Activated CD4-positive, alpha-beta T cell treated with anti-CD3 and anti-CD28 coated beads, Interleukin-10, Interleukin-2, amounts not matched to agents 100 ng/mL and 50 ng/mL, durations not matched to agents 16 hours and 8 hours (primary cell): ENCODE data around the gene VCL.
"Not testable (repeated sequence)": the region's sequence is repeated elsewhere in the genome, so short reads cannot be mapped to it uniquely, and the experiment has no call there.

ENCODE experiments used
- DNase-seq: peaks from one replicate; pipeline ENCODE4 v3.0.0-alpha.2; 2020

The VCL gene

GRCh38 chr10:74113546-74113945, 115.6 kb downstream of the VCL start:
- no peak for DNase-seq

GRCh38 chr10:74114041-74114448, 116.1 kb downstream of the VCL start:
- DNase-seq: no peak

GRCh38 chr10:74117738-74118137, 119.8 kb downstream of the VCL start:
- no peak for DNase-seq

- no peak for DNase-seq
Observed at GRCh38 chr10:74118804-74119203, 120.9 kb downstream of the VCL start.

- DNase-seq: no peak
Observed at GRCh38 chr10:74120911-74121310, 123.0 kb downstream of the VCL start.

- DNase-seq: no peak
Observed at GRCh38 chr10:74121368-74121767, 123.5 kb downstream of the VCL start.

- DNase-seq: no peak
Observed at GRCh38 chr10:74122060-74122459, 124.1 kb downstream of the VCL start.

GRCh38 chr10:74123081-74123480, 125.2 kb downstream of the VCL start:
- no peak for DNase-seq

- DNase-seq: no peak
Observed at GRCh38 chr10:74133923-74134820, 136.3 kb downstream of the VCL start.

GRCh38 chr10:74135452-74135851, 137.5 kb downstream of the VCL start:
- no peak for DNase-seq

GRCh38 chr10:74137992-74138391, 140.1 kb downstream of the VCL start:
- DNase-seq: no peak

GRCh38 chr10:74138596-74138995, 140.7 kb downstream of the VCL start:
- DNase-seq: not testable (repeated sequence)

GRCh38 chr10:74139981-74140380, 142.1 kb downstream of the VCL start:
- no peak for DNase-seq

- DNase-seq: no peak
Observed at GRCh38 chr10:74140553-74140952, 142.6 kb downstream of the VCL start.

- no peak for DNase-seq
Observed at GRCh38 chr10:74145133-74145532, 147.2 kb downstream of the VCL start.

GRCh38 chr10:74146980-74147379, 149.1 kb downstream of the VCL start:
- not testable (repeated sequence) for DNase-seq

- peak; percentile 89 for DNase-seq
Observed at GRCh38 chr10:74150204-74150989, 152.5 kb downstream of the VCL start, which contains the start of gene AP3M1. Gene AP3M1 (minus strand): TSS chr10:74150828. CDS start chr10:74138379, 12,449 bp downstream.

- peak; percentile 99 for DNase-seq
Observed at GRCh38 chr10:74150990-74151878, 153.3 kb downstream of the VCL start, which contains the start of gene ADK. Gene ADK (plus strand): TSS chr10:74151221. CDS start chr10:74151279, 58 bp downstream.

- DNase-seq: no peak
Observed at GRCh38 chr10:74151879-74152722, 154.2 kb downstream of the VCL start.

- no peak for DNase-seq
Observed at GRCh38 chr10:74153123-74153522, 155.2 kb downstream of the VCL start.

GRCh38 chr10:74153676-74154075, 155.8 kb downstream of the VCL start:
- DNase-seq: no peak

GRCh38 chr10:74156919-74157289, 159.0 kb downstream of the VCL start:
- no peak for DNase-seq
